ENCODE data around the gene FBXL13. TPM values are rescaled to one million over a fixed set of nuclear protein-coding genes. Genes with fewer than 3 reads are reported as not detected.
"Not testable (repeated sequence)": the region's sequence is repeated elsewhere in the genome, so short reads cannot be mapped to it uniquely, and the experiment has no call there.

Gene FBXL13
- total RNA-seq, 2 donors from 2014 or later = 0.56 to 0.71 TPM

DNA sequence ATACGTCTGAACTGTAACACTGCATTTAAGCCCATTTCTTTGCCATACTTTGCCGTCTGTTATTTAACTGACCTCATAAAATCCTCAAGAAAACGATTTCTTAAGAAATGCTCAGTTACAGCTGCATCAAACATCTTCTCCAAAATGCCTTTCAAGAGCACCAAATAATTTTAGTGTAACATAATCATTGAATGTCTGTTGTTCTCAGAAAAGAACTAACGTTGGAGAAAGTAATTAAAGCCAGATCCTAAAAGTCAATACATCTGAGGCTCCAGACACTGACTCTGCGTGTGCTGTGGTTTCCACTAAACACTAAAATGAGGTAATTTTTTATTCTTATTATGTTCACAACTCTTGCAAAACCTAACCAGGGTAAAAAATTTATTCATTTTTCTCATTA lies 225.5 kb downstream of the FBXL13 start:
- peaks cover 8 to 11% of the 10 kb centered on the region in 2 donors for H3K9me3 Mint-ChIP-seq
- DNase-seq (ENCODE audit: low spot score in 2 of 2) = no peak
- ATAC-seq = no peak
- no peak overlapping the region for H3K27ac Mint-ChIP-seq
- peaks cover 0 to 15% of the 10 kb centered on the region in 2 donors for H3K36me3 Mint-ChIP-seq

DNA sequence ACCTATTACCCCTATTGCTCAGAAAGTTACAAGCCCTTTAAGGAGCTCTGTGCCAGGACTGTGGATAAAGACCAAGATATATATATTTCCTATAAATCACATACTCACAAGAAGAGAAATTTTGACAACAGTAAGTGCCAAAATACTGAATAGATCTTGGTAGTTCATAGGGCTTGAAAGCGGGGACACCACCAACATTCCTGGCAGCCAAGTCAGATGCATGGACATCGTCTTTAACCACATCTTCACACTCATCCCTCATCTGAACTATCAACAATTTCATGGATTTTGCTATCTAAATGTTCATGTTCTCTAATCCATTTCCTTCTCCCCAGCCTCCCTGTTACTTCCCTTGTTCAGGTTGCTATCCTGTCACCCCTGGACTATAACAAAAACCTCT lies 229.2 kb downstream of the FBXL13 start:
- ATAC-seq = no peak
- no peak for DNase-seq (ENCODE audit: low spot score in 2 of 2)
- H3K27ac Mint-ChIP-seq = no peak overlapping the region
- H3K9me3 Mint-ChIP-seq = no peaks in the 10 kb centered on the region
- no peaks in the 10 kb centered on the region for H3K36me3 Mint-ChIP-seq

DNA sequence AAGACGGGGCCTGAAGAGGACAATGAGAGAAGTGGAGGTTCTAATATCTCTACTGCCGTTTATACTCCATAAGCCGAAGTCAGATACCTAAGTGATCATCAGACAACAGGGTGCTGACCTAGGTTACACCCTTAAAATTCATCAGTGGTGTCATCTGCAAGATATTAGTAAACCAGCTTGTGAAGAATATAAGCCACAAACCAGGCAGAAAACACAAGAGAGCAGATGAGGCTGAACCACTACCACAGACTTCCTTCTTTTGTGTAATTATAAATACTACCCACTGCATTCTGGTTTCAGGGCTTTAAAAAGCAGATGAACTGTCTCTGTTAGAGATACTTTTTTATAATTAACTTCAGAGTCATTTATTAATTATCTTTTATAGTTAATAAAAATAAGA lies 230.7 kb downstream of the FBXL13 start:
- no peaks in the 10 kb centered on the region for H3K36me3 Mint-ChIP-seq
- no peaks in the 10 kb centered on the region for H3K9me3 Mint-ChIP-seq
- H3K27ac Mint-ChIP-seq = no peak overlapping the region
- DNase-seq (ENCODE audit: low spot score in 2 of 2) (no peak), ATAC-seq (peak in 1 of 2 donors; percentile 52)

DNA sequence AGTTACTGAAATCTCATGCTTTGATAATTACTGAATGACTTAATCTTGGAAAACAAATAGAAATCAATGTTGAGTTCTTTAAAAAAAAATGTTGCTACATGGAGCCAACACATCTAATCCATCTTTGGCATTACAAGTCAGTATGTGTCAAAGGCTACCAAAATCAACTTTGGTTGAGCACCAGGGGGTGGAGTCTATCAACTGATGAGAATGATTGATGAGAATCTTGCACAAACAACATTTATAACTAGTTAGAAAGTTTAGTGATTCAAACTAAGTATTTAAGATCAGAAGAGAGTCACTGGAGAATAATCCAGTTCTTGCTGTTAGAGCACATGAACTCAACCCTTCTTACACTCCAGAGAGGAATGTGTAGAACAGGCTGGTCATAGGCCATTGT lies 232.3 kb downstream of the FBXL13 start:
- H3K36me3 Mint-ChIP-seq = peaks cover 7% of the 10 kb centered on the region in 2 donors
- H3K27ac Mint-ChIP-seq = no peak overlapping the region
- no peak for ATAC-seq
- no peak for DNase-seq (ENCODE audit: low spot score in 2 of 2)
- no peaks in the 10 kb centered on the region for H3K9me3 Mint-ChIP-seq

DNA sequence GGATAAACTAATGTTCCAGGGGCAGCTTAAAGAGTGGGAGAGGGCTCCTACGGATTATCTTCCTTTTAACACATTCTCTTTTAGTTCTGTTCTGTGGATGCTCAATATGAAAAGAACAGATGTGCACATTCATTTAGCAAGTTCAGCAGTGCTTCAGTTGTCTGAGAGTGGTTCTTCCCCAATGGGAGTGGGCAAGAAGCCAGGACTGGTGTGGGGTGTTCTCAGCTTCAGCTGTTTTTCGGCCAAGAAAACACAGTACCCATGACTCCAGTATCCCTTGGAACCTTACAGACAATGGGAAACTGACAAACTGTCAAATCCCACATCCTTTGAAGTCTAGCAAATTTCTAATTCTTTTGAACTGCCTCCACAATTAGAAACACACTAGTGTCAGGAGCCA lies 233.3 kb downstream of the FBXL13 start:
- DNase-seq (ENCODE audit: low spot score in 2 of 2) (no peak), ATAC-seq (no peak)
- Mint-ChIP-seq H3K27ac (no peak overlapping the region), H3K9me3 (no peaks in the 10 kb centered on the region), H3K36me3 (peaks cover 13 to 15% of the 10 kb centered on the region in 2 donors)

DNA sequence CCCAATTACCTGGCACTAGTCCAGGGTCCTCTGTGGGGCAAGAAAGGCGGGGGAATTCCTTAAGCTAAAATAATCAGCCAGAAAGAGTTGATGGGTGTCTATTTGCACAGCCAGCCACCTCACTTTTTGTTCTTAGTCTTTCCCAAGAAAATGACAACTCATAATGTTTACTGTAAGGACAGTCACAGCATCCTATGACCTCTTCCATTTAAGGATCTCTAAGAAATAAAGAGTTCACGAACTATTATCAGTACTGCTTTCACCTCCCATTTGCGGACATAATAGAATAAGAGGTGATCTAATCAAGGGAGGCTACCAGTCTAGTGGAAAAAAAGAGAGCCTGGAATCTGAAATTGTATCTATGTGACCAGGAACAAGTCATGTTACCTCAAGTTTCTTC lies 234.2 kb downstream of the FBXL13 start:
- no peak overlapping the region for H3K27ac Mint-ChIP-seq
- DNase-seq (ENCODE audit: low spot score in 2 of 2) (no peak), ATAC-seq (no peak)
- H3K9me3 Mint-ChIP-seq = no peaks in the 10 kb centered on the region
- peaks cover 13 to 18% of the 10 kb centered on the region in 2 donors for H3K36me3 Mint-ChIP-seq

DNA sequence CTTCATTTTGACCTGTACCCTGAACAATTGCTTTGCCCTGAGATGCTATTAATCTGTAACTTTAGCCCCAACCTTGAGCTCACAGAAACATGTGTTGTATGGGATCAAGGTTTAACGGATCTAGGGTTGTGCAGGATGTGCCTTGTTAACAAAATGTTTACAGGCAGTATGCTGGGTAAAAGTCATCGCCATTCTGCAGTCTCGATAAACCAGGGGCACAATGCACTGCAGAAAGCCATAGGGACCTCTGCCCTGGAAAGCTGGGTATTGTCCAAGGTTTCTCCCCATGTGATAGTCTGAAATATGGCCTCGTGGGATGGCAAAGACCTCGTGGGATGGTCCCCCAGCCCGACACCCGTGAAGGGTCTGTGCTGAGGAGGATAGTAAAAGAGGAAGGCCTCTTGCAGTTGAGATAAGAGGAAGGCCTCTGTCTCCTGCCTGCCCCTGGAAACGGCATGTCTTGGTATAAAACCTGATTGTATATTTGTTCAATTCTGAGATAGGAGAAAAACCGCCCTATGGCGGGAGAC lies 236.0 kb downstream of the FBXL13 start:
- not testable (repeated sequence) for H3K9me3 Mint-ChIP-seq; H3K27ac Mint-ChIP-seq; DNase-seq (ENCODE audit: low spot score in 2 of 2); ATAC-seq
- peaks cover 13 to 18% of the 10 kb centered on the region in 2 donors for H3K36me3 Mint-ChIP-seq

DNA sequence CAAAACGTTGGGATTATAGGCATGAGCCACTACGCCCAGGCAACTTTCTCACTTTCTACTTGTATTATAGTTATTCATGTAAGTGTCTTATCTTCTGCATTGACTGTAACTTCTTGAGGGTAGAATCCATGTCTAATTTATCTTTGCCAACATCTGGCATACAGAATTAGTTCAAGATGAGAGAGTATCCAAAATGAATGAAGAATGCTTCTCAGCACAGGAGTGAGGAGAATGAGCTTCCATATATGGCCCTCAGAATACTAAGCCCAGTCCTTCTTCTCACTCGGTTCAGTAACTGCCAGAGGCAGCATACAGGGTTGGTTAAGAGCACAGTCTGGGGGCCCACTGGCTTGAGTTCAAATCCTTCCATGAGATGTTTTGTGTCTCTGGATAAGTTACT lies 236.8 kb downstream of the FBXL13 start:
- no peaks in the 10 kb centered on the region for H3K9me3 Mint-ChIP-seq
- DNase-seq (ENCODE audit: low spot score in 2 of 2) (no peak), ATAC-seq (no peak)
- no peak overlapping the region for H3K27ac Mint-ChIP-seq
- H3K36me3 Mint-ChIP-seq = peaks cover 13 to 18% of the 10 kb centered on the region in 2 donors

DNA sequence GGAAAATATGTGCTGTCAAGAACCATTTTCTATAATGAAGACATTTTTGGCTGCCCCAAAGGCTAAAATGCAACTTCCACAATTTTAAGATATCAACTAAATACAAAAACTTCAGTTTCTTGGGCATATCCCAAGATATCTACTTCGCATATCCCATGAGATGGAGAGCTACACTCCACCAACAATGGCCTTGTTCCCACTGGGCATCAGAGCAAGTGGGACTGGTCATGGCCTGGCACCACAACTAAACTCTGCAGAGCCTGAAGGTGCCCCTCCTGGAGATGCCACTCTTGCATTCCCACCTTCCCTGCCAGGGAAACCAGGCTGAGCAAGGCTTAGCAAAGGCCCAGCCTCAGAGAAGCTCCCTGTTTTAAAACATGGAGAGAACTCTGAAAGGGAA lies 237.6 kb downstream of the FBXL13 start:
- H3K27ac Mint-ChIP-seq = no peak overlapping the region
- DNase-seq (ENCODE audit: low spot score in 2 of 2) = no peak
- peaks cover 13 to 18% of the 10 kb centered on the region in 2 donors for H3K36me3 Mint-ChIP-seq
- no peaks in the 10 kb centered on the region for H3K9me3 Mint-ChIP-seq
- no peak for ATAC-seq

DNA sequence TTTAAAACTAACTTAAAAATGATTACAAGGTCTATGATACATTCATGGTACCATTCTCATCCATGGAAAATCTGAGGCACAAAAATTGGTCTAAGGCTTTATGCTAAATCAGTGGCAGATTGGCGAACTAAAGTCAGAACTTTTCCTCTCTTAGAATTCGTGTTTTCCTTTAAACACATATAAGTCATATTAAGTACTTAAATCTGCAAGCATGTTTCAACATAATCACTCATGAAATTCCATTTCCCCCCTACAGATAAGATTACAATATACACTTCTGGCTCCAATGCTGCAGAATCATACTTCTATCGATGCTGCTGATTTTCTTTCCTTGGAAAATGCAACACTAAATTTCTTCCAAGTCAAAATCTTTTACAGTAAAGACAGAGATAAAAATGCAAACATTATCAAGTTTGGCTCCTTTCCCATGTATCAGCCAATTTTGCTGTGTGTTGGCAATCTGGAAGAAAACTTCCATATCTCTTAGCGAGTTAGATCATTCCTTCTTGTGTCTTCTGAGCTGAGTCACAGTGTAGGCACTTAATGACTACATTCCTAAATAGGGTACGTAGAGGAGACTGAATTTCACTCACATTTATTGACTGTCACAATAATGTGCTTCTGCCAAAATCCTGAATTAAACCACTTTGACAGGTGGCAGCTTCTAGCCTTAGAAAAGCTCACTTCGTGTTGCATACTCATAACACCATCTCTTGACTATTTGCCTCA lies 238.2 kb downstream of the FBXL13 start:
- no peaks in the 10 kb centered on the region for H3K9me3 Mint-ChIP-seq
- DNase-seq (ENCODE audit: low spot score in 2 of 2) (no peak), ATAC-seq (no peak)
- H3K36me3 Mint-ChIP-seq = peaks cover 13 to 18% of the 10 kb centered on the region in 2 donors
- no peak overlapping the region for H3K27ac Mint-ChIP-seq

DNA sequence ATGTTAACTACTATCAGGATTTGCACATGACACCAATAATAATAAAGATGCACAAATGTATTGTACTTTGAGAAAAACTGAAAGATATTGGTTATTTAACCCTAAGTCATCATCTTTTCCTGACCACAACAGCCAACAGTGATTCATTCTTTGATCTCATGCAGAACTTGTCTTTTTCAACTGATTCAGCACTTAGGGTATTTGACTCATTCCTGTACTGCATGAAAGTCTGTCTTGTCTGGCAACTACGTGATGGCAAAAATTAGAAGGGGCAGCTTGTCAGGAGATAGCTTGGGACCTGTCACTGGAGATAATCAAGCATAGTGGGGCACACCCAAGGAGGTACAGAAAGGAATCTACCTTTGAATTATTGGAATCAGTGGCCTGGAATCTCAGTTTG lies 239.6 kb downstream of the FBXL13 start:
- H3K36me3 Mint-ChIP-seq = peaks cover 15 to 18% of the 10 kb centered on the region in 2 donors
- no peaks in the 10 kb centered on the region for H3K9me3 Mint-ChIP-seq
- no peak overlapping the region for H3K27ac Mint-ChIP-seq
- ATAC-seq (peak; percentile 97 to 99), DNase-seq (ENCODE audit: low spot score in 2 of 2) (peak in 1 of 2 donors; percentile 35)

DNA sequence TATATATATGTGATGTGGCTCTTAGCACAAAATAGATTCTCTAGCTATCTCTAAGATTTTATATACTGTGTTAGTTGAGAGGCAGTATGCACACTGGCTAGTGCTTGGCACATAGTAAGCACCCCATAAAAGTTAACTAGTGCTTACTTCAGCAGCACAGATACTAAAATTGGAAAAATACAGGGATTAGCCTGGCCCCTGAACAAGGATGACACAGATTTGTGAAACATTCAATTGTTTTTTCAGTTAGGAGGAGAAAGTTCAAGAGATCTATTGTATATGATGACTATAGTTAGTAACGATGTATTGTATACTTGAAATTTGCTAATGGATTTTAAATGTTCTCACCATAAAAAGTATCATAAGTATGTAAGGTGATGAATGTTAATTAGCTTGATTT lies 240.1 kb downstream of the FBXL13 start:
- peaks cover 18% of the 10 kb centered on the region in 2 donors for H3K36me3 Mint-ChIP-seq
- no peak overlapping the region for H3K27ac Mint-ChIP-seq
- ATAC-seq (peak in 1 of 2 donors; percentile 5), DNase-seq (ENCODE audit: low spot score in 2 of 2) (no peak)
- no peaks in the 10 kb centered on the region for H3K9me3 Mint-ChIP-seq

DNA sequence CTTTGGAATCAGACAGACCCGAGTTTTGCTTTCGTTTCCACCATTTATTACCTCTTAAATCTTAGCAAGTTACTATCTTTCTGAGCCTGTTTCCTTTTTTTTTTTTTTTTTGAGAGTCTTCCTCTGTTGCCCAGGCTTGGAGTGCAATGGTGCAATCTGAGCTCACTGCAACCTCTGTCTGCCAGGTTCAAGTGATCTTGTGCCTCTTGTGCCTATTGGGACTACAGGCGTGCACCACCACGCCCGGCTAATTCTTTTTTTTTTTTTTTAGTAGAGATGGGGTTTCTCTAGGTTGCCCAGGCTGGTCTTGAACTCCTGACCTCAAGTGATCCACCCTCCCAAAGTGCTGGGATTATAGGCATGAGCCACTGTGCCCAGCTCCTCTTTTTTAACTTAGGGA lies 241.3 kb downstream of the FBXL13 start:
- ATAC-seq = no peak
- Mint-ChIP-seq H3K9me3 (no peaks in the 10 kb centered on the region), H3K27ac (no peak overlapping the region), H3K36me3 (peaks cover 18 to 22% of the 10 kb centered on the region in 2 donors)
- DNase-seq (ENCODE audit: low spot score in 2 of 2) = no peak

DNA sequence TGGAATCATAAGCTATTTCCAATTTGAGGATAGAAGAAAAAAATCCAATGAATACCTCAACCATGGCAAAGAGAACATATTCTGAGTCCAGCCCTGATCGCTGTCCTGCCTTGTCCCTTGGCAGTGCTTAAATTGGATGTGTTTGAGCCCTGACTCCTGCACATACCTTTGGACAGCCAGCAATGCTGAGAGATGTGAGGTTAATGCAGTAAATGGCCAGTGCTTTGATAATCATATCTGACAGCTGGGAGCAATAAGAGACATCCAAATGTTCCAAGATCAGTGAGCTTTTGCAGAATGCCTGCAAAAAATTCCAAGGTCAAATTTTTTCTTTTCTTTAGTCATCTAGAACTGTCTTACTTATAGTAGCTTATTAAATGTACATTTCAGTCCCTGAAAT lies 241.9 kb downstream of the FBXL13 start:
- Mint-ChIP-seq H3K9me3 (no peaks in the 10 kb centered on the region), H3K27ac (no peak overlapping the region), H3K36me3 (peaks cover 16 to 17% of the 10 kb centered on the region in 2 donors)
- DNase-seq (ENCODE audit: low spot score in 2 of 2) = no peak
- no peak for ATAC-seq

DNA sequence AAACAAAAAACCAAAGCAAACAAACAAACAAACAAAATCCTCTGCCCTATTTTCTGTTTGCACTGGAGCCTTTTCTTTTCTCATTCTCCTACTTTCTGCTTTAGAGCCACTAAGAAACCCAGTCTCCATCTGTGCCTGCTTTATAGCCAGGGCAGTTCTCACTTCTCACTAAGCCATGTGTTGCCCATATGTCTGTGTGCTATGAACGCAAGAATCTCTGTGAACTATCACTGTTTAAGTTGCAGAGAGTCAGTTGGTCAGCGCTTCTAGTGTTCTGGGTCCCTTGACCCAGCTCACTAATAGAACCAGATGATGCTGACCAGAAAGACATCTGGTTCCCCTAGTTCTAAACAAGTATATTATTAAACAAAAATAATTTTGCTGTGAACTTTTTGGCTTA lies 244.4 kb downstream of the FBXL13 start:
- H3K9me3 Mint-ChIP-seq = no peaks in the 10 kb centered on the region
- H3K36me3 Mint-ChIP-seq = peaks cover 5 to 13% of the 10 kb centered on the region in 2 donors
- no peak for DNase-seq (ENCODE audit: low spot score in 2 of 2)
- H3K27ac Mint-ChIP-seq = no peak overlapping the region
- ATAC-seq = no peak

DNA sequence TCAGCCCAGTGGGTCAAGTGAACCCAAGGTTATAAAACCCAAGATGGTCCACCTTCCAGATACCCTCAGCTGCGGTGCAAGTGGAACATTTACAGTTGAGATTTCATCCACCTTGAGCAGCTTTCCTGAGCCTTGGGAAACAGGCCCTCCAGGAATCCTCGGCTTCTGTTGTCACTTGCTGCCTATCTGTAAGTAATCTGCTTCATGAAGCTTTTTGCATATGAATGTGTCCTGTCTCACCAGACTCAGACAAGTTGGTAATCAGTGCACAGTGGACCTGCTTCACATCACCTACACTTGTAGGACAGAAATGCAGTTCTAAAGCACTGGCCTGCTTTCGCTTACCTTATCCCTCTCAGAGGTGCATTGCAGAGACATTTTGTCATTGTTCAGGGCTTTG lies 245.5 kb downstream of the FBXL13 start:
- Mint-ChIP-seq H3K36me3 (peaks cover 5 to 13% of the 10 kb centered on the region in 2 donors), H3K27ac (no peak overlapping the region), H3K9me3 (no peaks in the 10 kb centered on the region)
- ATAC-seq (no peak), DNase-seq (ENCODE audit: low spot score in 2 of 2) (no peak)

DNA sequence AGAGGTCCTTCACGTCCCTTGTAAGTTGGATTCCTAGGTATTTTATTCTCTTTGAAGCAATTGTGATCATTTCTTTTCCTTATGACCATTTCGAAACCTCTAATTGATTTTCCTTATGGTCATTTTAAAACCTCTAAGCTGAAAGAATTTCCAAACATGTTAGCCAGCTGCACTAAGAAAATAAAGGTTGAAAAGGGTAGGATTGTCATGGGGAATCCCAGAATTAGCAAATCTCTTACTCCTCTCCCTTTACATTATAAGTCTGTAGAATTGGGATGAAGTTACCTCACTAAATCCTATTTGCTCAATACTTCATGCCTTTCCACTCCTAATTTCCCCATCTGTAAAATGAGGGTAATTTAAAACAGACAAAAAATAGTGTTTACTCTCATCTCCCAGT lies 246.3 kb downstream of the FBXL13 start:
- Mint-ChIP-seq H3K27ac (no peak overlapping the region), H3K36me3 (peaks cover 5 to 13% of the 10 kb centered on the region in 2 donors), H3K9me3 (no peaks in the 10 kb centered on the region)
- DNase-seq (ENCODE audit: low spot score in 2 of 2) (no peak), ATAC-seq (no peak)

Measured in activated naive CD4-positive, alpha-beta T cell treated with anti-CD3 and anti-CD28 coated beads, Interleukin-2, amount 50 U/mL, for 72 hours (primary cell).